ENCODE measurements around the gene COX11. TPM values are rescaled to one million over a fixed set of nuclear protein-coding genes. Genes with fewer than 3 reads are reported as not detected.

The COX11 gene
- total and polyA plus RNA-seq, 2 of the 13 experiments (the other 11 are each of a cell fraction or from before 2014, with no cell fraction given): 103 to 203 TPM

- TF ChIP-seq, protein P1, sequence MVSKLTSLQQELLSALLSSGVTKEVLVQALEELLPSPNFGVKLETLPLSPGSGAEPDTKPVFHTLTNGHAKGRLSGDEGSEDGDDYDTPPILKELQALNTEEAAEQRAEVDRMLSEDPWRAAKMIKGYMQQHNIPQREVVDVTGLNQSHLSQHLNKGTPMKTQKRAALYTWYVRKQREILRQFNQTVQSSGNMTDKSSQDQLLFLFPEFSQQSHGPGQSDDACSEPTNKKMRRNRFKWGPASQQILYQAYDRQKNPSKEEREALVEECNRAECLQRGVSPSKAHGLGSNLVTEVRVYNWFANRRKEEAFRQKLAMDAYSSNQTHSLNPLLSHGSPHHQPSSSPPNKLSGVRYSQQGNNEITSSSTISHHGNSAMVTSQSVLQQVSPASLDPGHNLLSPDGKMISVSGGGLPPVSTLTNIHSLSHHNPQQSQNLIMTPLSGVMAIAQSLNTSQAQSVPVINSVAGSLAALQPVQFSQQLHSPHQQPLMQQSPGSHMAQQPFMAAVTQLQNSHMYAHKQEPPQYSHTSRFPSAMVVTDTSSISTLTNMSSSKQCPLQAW (CRISPR knock-in tag; IDR thresholded peaks at IDR 0.05): no peak
- TF ChIP-seq MAFF (IDR thresholded peaks at IDR 0.05; ENCODE audit: low read depth, low read length): no peak
- TF ChIP-seq, protein P2, sequence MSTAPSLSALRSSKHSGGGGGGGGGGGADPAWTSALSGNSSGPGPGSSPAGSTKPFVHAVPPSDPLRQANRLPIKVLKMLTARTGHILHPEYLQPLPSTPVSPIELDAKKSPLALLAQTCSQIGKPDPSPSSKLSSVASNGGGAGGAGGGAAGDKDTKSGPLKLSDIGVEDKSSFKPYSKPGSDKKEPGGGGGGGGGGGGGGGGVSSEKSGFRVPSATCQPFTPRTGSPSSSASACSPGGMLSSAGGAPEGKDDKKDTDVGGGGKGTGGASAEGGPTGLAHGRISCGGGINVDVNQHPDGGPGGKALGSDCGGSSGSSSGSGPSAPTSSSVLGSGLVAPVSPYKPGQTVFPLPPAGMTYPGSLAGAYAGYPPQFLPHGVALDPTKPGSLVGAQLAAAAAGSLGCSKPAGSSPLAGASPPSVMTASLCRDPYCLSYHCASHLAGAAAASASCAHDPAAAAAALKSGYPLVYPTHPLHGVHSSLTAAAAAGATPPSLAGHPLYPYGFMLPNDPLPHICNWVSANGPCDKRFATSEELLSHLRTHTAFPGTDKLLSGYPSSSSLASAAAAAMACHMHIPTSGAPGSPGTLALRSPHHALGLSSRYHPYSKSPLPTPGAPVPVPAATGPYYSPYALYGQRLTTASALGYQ (CRISPR knock-in tag; IDR thresholded peaks at IDR 0.05): no peak
- TF ChIP-seq ZNF674 (CRISPR knock-in tag; IDR thresholded peaks at IDR 0.05; ENCODE audit: low read depth): no peak
- TF ChIP-seq CEBPB (IDR thresholded peaks at IDR 0.05; ENCODE audit: borderline replicate concordance, low read depth, low read length): no peak
- TF ChIP-seq MED1 (CRISPR knock-in tag; IDR thresholded peaks at IDR 0.05): peak; percentile 39; the same call in 1 of the 2 replicates
- no peak for TF ChIP-seq SYNCRIP (IDR thresholded peaks at IDR 0.05; ENCODE audit: insufficient read depth, low read depth, low read length)
- TF ChIP-seq, protein P3, sequence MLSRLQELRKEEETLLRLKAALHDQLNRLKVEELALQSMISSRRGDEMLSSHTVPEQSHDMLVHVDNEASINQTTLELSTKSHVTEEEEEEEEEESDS (CRISPR knock-in tag; IDR thresholded peaks at IDR 0.05; ENCODE audit: borderline replicate concordance): no peak
- TF ChIP-seq IRF2 (CRISPR knock-in tag; IDR thresholded peaks at IDR 0.05): no peak
- no peak for TF ChIP-seq ZNF7 (CRISPR knock-in tag; IDR thresholded peaks at IDR 0.05)
- TF ChIP-seq ZBTB44 (CRISPR knock-in tag; IDR thresholded peaks at IDR 0.05): no peak
- no peak for TF ChIP-seq ZNF563 (CRISPR knock-in tag; IDR thresholded peaks at IDR 0.05)
- TF ChIP-seq, protein P4, sequence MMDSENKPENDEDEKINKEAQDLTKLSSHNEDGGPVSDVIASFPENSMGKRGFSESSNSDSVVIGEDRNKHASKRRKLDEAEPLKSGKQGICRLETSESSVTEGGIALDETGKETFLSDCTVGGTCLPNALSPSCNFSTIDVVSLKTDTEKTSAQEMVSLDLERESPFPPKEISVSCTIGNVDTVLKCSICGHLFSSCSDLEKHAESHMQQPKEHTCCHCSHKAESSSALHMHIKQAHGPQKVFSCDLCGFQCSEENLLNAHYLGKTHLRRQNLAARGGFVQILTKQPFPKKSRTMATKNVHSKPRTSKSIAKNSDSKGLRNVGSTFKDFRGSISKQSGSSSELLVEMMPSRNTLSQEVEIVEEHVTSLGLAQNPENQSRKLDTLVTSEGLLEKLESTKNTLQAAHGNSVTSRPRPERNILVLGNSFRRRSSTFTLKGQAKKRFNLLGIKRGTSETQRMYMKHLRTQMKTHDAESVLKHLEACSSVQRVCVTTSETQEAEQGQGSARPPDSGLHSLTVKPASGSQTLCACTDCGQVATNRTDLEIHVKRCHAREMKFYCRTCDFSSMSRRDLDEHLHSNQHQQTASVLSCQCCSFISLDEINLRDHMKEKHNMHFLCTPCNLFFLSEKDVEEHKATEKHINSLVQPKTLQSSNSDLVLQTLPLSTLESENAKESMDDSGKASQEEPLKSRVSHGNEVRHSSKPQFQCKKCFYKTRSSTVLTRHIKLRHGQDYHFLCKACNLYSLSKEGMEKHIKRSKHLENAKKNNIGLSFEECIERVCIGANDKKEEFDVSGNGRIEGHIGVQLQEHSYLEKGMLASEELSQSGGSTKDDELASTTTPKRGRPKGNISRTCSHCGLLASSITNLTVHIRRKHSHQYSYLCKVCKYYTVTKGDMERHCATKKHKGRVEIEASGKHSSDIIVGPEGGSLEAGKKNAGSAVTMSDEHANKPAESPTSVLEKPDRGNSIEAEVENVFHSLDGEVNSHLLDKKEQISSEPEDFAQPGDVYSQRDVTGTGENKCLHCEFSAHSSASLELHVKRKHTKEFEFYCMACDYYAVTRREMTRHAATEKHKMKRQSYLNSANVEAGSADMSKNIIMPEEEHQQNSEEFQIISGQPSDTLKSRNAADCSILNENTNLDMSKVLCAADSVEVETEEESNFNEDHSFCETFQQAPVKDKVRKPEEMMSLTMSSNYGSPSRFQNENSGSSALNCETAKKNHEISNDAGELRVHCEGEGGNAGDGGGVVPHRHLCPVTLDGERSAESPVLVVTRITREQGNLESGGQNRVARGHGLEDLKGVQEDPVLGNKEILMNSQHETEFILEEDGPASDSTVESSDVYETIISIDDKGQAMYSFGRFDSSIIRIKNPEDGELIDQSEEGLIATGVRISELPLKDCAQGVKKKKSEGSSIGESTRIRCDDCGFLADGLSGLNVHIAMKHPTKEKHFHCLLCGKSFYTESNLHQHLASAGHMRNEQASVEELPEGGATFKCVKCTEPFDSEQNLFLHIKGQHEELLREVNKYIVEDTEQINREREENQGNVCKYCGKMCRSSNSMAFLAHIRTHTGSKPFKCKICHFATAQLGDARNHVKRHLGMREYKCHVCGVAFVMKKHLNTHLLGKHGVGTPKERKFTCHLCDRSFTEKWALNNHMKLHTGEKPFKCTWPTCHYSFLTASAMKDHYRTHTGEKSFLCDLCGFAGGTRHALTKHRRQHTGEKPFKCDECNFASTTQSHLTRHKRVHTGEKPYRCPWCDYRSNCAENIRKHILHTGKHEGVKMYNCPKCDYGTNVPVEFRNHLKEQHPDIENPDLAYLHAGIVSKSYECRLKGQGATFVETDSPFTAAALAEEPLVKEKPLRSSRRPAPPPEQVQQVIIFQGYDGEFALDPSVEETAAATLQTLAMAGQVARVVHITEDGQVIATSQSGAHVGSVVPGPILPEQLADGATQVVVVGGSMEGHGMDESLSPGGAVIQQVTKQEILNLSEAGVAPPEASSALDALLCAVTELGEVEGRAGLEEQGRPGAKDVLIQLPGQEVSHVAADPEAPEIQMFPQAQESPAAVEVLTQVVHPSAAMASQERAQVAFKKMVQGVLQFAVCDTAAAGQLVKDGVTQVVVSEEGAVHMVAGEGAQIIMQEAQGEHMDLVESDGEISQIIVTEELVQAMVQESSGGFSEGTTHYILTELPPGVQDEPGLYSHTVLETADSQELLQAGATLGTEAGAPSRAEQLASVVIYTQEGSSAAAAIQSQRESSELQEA (CRISPR knock-in tag; IDR thresholded peaks at IDR 0.05; ENCODE audit: not compliant biosample characterization): no peak
Observed at GRCh38 chr17:54969658-54970572, 1.5 kb upstream of the COX11 start (continued).
